Activated T-cell treated with anti-CD3 and anti-CD28 coated beads for 1 hour (primary cell): ENCODE measurements around the gene TMEM220.
A peak's percentile ranks its signal among the peaks of the same experiment; 100 is the strongest.
"Not testable (repeated sequence)": the region's sequence is repeated elsewhere in the genome, so short reads cannot be mapped to it uniquely, and the experiment has no call there.

Experiments
- DNase-seq: peaks from one replicate; pipeline ENCODE4 v3.0.0-alpha.2; 2020; ENCODE audit warnings: low read depth

Gene TMEM220

GRCh38 chr17:10754861-10755591, 25.2 kb upstream of the TMEM220 start:
- DNase-seq, result no peak

- DNase-seq, result no peak
Observed at GRCh38 chr17:10754109-10754508, 24.3 kb upstream of the TMEM220 start.

- no peak for DNase-seq
Observed at GRCh38 chr17:10752696-10753095, 22.9 kb upstream of the TMEM220 start.

- no peak for DNase-seq
Observed at GRCh38 chr17:10751563-10751962, 21.7 kb upstream of the TMEM220 start.

- DNase-seq, result no peak
Observed at GRCh38 chr17:10750210-10750609, 20.4 kb upstream of the TMEM220 start.

GRCh38 chr17:10748531-10749181, 18.8 kb upstream of the TMEM220 start:
- no peak for DNase-seq

GRCh38 chr17:10745231-10745630, 15.4 kb upstream of the TMEM220 start:
- DNase-seq, result no peak

GRCh38 chr17:10744501-10745000, 14.7 kb upstream of the TMEM220 start:
- DNase-seq, result no peak

- DNase-seq, result no peak
Observed at GRCh38 chr17:10743316-10744009, 13.6 kb upstream of the TMEM220 start.

GRCh38 chr17:10742431-10742830, 12.6 kb upstream of the TMEM220 start:
- DNase-seq, result no peak

GRCh38 chr17:10741416-10742135, 11.8 kb upstream of the TMEM220 start:
- no peak for DNase-seq

GRCh38 chr17:10739386-10739785, 9.6 kb upstream of the TMEM220 start:
- DNase-seq, result no peak

- no peak for DNase-seq
Observed at GRCh38 chr17:10738521-10739258, 8.9 kb upstream of the TMEM220 start.

GRCh38 chr17:10737736-10738135, 7.9 kb upstream of the TMEM220 start:
- DNase-seq, result no peak

- peak; percentile 11 for DNase-seq
Observed at GRCh38 chr17:10737168-10737622, 7.4 kb upstream of the TMEM220 start.

- no peak for DNase-seq
Observed at GRCh38 chr17:10735821-10736220, 6.0 kb upstream of the TMEM220 start.

GRCh38 chr17:10735251-10735650, 5.4 kb upstream of the TMEM220 start:
- no peak for DNase-seq

GRCh38 chr17:10733666-10734065, 3.8 kb upstream of the TMEM220 start:
- no peak for DNase-seq

- DNase-seq, result not testable (repeated sequence)
Observed at GRCh38 chr17:10732121-10732520, 2.3 kb upstream of the TMEM220 start.

- DNase-seq, result no peak
Observed at GRCh38 chr17:10731408-10731879, 1.6 kb upstream of the TMEM220 start.

GRCh38 chr17:10730247-10730646, 424 bp upstream of the TMEM220 start:
- not testable (repeated sequence) for DNase-seq
